ENCODE data around the gene BMP4. TPM values are rescaled to one million over a fixed set of nuclear protein-coding genes. Genes with fewer than 3 reads are reported as not detected.

The BMP4 gene
- total RNA-seq, 3 donors from 2014 or later = 17.0 to 51.8 (median 17.7) TPM

DNA sequence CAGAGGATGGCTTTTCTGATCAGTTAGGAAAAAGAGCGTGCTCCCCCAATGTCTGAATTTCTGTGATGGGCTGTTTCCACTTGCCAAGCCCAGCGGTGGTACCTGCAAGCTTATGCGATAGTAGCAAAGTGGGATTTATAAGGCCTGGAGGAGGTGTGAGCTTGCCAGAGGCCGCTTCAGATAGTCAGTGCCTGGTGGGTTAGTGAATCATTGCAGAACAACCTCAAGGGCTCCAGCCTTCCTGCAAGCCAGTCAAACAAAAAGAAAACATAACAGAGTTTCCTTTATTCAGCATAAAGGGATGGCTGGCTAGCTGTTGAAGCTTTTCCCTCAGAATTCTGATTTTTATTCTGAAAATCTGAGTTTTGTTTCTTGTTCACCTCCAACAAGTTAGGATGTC lies 7.6 kb upstream of the BMP4 start:
- Histone ChIP-seq H3K4me1 (no peaks in the 10 kb centered on the region), H3K27ac (no peak overlapping the region), H3K27me3 (peaks cover 0 to 6% of the 10 kb centered on the region in 2 donors), H3K9me3 (no peaks in the 10 kb centered on the region), H3K36me3 (no peaks in the 10 kb centered on the region), H3K4me3 (no peak overlapping the region)
- intact Hi-C loops (cut with DNase I; ENCODE audit: low total_unique reads) = no loop called here
- DNase-seq (ENCODE audit: low spot score in 2 of 2) = no peak
- TF ChIP-seq POLR2A (IDR thresholded peaks at IDR 0.05) = no peak
- TF ChIP-seq POLR2AphosphoS5 (IDR thresholded peaks at IDR 0.05) = no peak
- TF ChIP-seq, protein P1, sequence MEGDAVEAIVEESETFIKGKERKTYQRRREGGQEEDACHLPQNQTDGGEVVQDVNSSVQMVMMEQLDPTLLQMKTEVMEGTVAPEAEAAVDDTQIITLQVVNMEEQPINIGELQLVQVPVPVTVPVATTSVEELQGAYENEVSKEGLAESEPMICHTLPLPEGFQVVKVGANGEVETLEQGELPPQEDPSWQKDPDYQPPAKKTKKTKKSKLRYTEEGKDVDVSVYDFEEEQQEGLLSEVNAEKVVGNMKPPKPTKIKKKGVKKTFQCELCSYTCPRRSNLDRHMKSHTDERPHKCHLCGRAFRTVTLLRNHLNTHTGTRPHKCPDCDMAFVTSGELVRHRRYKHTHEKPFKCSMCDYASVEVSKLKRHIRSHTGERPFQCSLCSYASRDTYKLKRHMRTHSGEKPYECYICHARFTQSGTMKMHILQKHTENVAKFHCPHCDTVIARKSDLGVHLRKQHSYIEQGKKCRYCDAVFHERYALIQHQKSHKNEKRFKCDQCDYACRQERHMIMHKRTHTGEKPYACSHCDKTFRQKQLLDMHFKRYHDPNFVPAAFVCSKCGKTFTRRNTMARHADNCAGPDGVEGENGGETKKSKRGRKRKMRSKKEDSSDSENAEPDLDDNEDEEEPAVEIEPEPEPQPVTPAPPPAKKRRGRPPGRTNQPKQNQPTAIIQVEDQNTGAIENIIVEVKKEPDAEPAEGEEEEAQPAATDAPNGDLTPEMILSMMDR (IDR thresholded peaks at IDR 0.05) = no peak

DNA sequence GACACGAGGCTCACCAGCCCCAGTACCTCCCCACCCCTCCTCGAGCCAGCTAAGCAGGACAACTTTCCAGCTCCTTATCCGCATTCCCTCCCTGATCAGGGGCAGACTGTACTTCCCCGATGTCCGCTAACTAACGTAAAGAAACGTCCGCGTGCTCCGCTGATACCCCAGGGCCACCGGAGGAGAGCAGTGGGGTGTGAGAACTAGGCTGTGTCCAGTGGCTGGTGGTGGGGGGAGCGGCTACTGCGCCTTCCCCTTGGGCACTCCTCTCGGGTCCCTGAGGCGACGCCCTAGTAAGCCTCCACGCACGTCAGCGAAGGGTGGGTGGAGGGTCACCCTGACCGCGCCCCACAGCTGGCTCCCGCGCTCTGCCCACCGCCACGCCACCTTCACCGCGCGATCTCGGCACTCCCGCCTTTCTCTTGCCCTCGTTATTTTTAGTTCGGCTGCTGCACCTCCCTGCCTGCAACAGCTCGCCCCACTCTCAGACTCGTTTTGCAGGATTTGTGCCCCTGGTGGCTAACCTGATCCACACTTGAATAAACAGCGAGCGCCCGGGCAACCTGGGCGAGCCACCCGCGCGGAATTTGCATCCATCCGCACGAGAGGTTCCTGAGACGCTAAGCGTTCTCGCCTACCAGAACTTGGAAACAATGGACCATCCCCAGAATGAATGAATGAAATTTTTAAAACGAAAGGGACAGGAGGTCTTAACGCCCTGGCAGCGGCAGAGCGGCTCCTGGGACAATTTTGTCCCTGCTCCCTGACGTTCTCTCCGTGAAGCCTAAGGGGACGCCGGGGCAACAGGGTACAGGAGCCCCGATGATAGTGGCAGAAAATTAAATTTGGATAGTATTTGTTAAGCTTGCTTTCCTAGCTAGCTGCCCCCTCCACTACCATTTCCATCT lies 6.9 kb upstream of the BMP4 start:
- H3K27ac ChIP-seq = no peak overlapping the region
- H3K9me3 ChIP-seq = no peaks in the 10 kb centered on the region
- no peaks in the 10 kb centered on the region for H3K36me3 ChIP-seq
- H3K27me3 ChIP-seq = peaks cover 0 to 6% of the 10 kb centered on the region in 2 donors
- peak overlapping the region; percentile 26 to 66 (median 42) for H3K4me3 ChIP-seq
- intact Hi-C loops (cut with DNase I; ENCODE audit: low total_unique reads) = no loop called here
- DNase-seq (ENCODE audit: low spot score in 2 of 2) = peak; percentile 45 to 73
- TF ChIP-seq, protein P1 (IDR thresholded peaks at IDR 0.05) = peak; percentile 23 to 64 (median 61)
- no peak for TF ChIP-seq POLR2A (IDR thresholded peaks at IDR 0.05)
- no peaks in the 10 kb centered on the region for H3K4me1 ChIP-seq

DNA sequence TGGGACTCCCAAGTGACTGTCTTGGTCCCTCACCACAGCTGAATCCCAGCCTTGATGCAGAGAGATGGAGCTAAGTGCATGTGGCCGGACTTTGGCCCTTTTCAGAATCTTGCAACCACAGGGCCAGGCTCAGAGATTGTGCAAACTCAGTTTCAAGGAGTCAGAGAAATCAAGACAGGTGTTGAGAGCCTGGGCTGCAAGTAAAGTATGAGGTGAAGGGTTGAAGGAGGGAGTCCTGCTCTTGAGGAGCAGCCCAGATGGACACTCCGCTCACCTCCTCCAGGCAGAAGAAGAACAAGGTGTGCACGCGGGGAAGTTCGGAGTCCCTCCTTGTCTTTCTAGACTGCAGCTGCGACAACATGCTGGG lies 6.3 kb upstream of the BMP4 start:
- H3K27me3 ChIP-seq = peaks cover 0 to 6% of the 10 kb centered on the region in 2 donors
- peak overlapping the region in 1 of 3 donors; percentile 66 for H3K4me3 ChIP-seq
- H3K27ac ChIP-seq = no peak overlapping the region
- TF ChIP-seq POLR2A (IDR thresholded peaks at IDR 0.05) (no peak), POLR2AphosphoS5 (IDR thresholded peaks at IDR 0.05) (no peak)
- TF ChIP-seq, protein P1 (IDR thresholded peaks at IDR 0.05) = no peak
- H3K9me3 ChIP-seq = no peaks in the 10 kb centered on the region
- intact Hi-C loops (cut with DNase I; ENCODE audit: low total_unique reads) = no loop called here
- DNase-seq (ENCODE audit: low spot score in 2 of 2) = no peak
- no peaks in the 10 kb centered on the region for H3K36me3 ChIP-seq
- no peaks in the 10 kb centered on the region for H3K4me1 ChIP-seq

DNA sequence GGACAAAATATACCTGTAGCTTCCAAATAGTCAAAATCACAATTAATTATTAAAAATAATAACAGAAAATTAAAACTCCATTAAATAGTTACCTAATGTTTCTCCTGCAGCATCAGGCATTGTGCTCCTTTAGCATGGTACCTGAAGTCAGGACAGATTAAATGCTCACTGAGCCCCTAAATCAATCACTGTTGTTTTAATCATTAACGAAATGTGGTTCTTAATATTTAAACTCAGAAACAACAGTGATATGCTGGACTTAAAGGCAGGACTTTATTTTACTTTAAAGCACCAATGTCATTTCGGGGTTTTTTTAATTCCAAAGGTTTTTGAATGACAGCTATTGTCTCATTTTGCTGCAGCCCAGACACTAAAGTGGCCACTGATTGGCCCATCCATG lies 2.0 kb upstream of the BMP4 start:
- H3K36me3 ChIP-seq = no peaks in the 10 kb centered on the region
- TF ChIP-seq, protein P1 (IDR thresholded peaks at IDR 0.05) = no peak
- no peak for TF ChIP-seq POLR2AphosphoS5 (IDR thresholded peaks at IDR 0.05)
- no peak for TF ChIP-seq POLR2A (IDR thresholded peaks at IDR 0.05)
- peaks cover 0 to 17% of the 10 kb centered on the region in 2 donors for H3K27me3 ChIP-seq
- no peak overlapping the region for H3K4me3 ChIP-seq
- no peak for DNase-seq (ENCODE audit: low spot score in 2 of 2)
- intact Hi-C loops (cut with DNase I; ENCODE audit: low total_unique reads) = no loop called here
- no peaks in the 10 kb centered on the region for H3K4me1 ChIP-seq
- no peak overlapping the region for H3K27ac ChIP-seq
- H3K9me3 ChIP-seq = no peaks in the 10 kb centered on the region

DNA sequence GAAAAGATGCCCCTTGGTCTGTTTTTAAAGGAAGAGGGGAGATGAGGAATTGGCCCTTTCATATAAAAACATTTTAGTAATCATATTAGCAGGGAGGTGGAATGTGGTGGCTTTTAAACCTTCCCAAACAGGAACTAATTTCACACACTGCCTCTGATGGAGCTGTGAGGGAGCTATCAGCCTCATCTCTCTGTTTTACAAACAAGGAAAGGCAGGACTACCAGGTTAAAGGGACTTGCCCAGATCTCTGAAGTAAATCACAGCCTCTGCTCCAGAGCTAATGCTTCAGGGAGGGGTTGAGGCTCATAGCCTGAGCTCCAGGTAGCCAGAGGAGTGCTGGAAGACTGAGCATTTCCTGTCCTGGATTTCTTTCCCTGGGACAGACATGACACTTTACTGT lies 1.1 kb upstream of the BMP4 start:
- Histone ChIP-seq H3K9me3 (no peaks in the 10 kb centered on the region), H3K4me1 (no peaks in the 10 kb centered on the region), H3K27me3 (peaks cover 0 to 16% of the 10 kb centered on the region in 2 donors), H3K36me3 (no peaks in the 10 kb centered on the region), H3K4me3 (no peak overlapping the region), H3K27ac (peak overlapping the region; percentile 61 to 80)
- TF ChIP-seq POLR2AphosphoS5 (IDR thresholded peaks at IDR 0.05) (no peak), POLR2A (IDR thresholded peaks at IDR 0.05) (no peak)
- TF ChIP-seq, protein P1 (IDR thresholded peaks at IDR 0.05) = no peak
- no peak for DNase-seq (ENCODE audit: low spot score in 2 of 2)
- intact Hi-C loops (cut with DNase I; ENCODE audit: low total_unique reads) = no loop called here

Data from breast epithelium (tissue), 4 donors.